ENCODE results near the gene ETV3L. TPM values are rescaled to one million over a fixed set of nuclear protein-coding genes. Genes with fewer than 3 reads are reported as not detected.

Gene ETV3L
- total and polyA plus RNA-seq, 2 of the 8 experiments (the other 6 are each of a cell fraction or from before 2014, with no cell fraction given) = 0.17 to 0.26 TPM

DNA sequence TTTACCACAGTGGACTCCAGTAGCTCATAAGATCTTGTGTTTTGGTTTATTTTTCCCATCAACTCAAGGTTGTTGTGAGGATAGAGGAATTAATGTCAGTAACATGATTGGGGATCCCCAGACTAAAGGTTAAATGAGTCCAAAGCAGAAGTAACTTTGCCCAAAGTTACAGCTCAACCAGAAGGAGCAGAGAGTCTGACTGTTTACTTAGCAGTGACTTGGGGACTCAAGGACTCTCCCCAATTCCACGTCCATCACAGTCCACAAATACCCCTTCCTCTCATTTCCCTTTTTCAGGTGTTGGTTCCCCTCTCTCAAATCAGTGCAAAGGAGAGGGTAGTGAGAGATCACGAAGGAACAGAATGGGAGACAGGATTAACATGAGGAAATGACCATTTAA lies 42.6 kb upstream of the ETV3L start (continued):
- TF ChIP-seq RFX5 (IDR thresholded peaks at IDR 0.05; ENCODE audit: borderline replicate concordance, low read depth, low read length) (no peak), POLR2AphosphoS5 (IDR thresholded peaks at IDR 0.05; ENCODE audit: low read depth, low read length) (no peak), RAD21 (IDR thresholded peaks at IDR 0.05 in 1 of 2, conservative IDR thresholded peaks at IDR 0.05 in 1 of 2; ENCODE audit: low read depth in 2 of 2, low read length in 2 of 2) (no peak), CEBPB (IDR thresholded peaks at IDR 0.05; ENCODE audit: low read depth, low read length) (no peak), RBBP5 (IDR thresholded peaks at IDR 0.05; ENCODE audit: borderline replicate concordance, low read depth, low read length) (no peak)
